Natural killer cell treated with Interleukin-12 subunit alpha and Interleukin-12 subunit beta and Interleukin-15 and Interleukin-18, amount 100 ng/mL, for 72 hours (primary cell): ENCODE data around the gene SUSD6. TPM values are rescaled to one million over a fixed set of nuclear protein-coding genes. Genes with fewer than 3 reads are reported as not detected.
A peak's percentile ranks its signal among the peaks of the same experiment; 100 is the strongest.

ENCODE experiments used
- ATAC-seq, 2 donors: fragments of 150-1000 bp; cut with Tn5 transposase in 1 of 2; sonication (Bioruptor Pico), chemical (Tn5 transposase) in 1 of 2; 2 replicates each; pipeline ENCODE4 v1.10.0; 2021
- DNase-seq: peaks from one replicate; pipeline ENCODE4 v3.0.0; 2022; ENCODE audit warnings: low spot score
- H3K27ac Mint-ChIP-seq, 2 donors: 1 replicate in 1 of 2; 2 replicates in 1 of 2; pipeline ENCODE4 v1.8.0; 2022; ENCODE audit warnings: mixed read lengths in 2 of 2, mild to moderate bottlenecking in 1 of 2, moderate library complexity in 1 of 2
- H3K27me3 Mint-ChIP-seq, 2 donors: 1 replicate in 1 of 2; 2 replicates in 1 of 2; pipeline ENCODE4 v1.8.0; 2022; ENCODE audit warnings: mixed read lengths in 2 of 2
- H3K36me3 Mint-ChIP-seq: one replicate; pipeline ENCODE4 v1.8.0; 2022; ENCODE audit warnings: mixed read lengths
- H3K4me1 Mint-ChIP-seq, 2 donors: 1 replicate in 1 of 2; 2 replicates in 1 of 2; pipeline ENCODE4 v1.8.0; 2022; ENCODE audit warnings: low read depth in 2 of 2, mixed read lengths in 2 of 2, mild to moderate bottlenecking in 1 of 2
- H3K4me3 Mint-ChIP-seq: one replicate; pipeline ENCODE4 v1.8.0; 2022; ENCODE audit warnings: mixed read lengths
- H3K9me3 Mint-ChIP-seq: 2 replicates; pipeline ENCODE4 v1.8.0; 2022; ENCODE audit warnings: mixed read lengths
- total RNA-seq, 2 donors: library from RNA; stranded (reverse); gene quantifications; one replicate each; pipeline ENCODE4 v1.2.3, GENCODE V29; 2022

The SUSD6 gene
- total RNA-seq, 2 donors from 2014 or later, result 111 to 139 TPM

DNA sequence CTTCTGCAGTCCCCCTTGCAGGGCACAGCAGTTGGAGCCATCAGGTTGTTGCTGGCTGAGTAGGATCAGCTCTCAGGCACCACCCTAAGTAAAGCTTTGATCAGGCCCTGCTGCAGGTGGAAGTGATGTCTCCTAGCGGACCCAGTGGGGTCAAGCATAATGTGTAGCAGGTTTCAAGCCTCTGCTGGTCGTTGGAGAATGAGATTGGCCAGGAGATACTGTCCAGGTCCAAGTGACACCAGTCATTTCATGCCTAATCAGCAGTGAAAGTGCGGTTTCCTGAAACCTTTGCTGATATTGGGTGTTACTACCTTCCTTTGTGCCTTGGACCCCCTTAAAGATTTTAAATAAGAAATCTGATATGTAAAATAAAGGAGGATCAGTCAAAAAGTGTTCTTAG lies 72.6 kb downstream of the SUSD6 start:
- H3K9me3 Mint-ChIP-seq, result peaks cover 3% of the 10 kb centered on the region
- H3K4me1 Mint-ChIP-seq, result peaks cover 64 to 76% of the 10 kb centered on the region in 2 donors
- ATAC-seq, result no peak
- no peaks in the 10 kb centered on the region for H3K27me3 Mint-ChIP-seq
- no peaks in the 10 kb centered on the region for H3K36me3 Mint-ChIP-seq
- peak overlapping the region; percentile 85 to 96 for H3K27ac Mint-ChIP-seq
- no peak for DNase-seq
- H3K4me3 Mint-ChIP-seq, result peak overlapping the region; percentile 78

DNA sequence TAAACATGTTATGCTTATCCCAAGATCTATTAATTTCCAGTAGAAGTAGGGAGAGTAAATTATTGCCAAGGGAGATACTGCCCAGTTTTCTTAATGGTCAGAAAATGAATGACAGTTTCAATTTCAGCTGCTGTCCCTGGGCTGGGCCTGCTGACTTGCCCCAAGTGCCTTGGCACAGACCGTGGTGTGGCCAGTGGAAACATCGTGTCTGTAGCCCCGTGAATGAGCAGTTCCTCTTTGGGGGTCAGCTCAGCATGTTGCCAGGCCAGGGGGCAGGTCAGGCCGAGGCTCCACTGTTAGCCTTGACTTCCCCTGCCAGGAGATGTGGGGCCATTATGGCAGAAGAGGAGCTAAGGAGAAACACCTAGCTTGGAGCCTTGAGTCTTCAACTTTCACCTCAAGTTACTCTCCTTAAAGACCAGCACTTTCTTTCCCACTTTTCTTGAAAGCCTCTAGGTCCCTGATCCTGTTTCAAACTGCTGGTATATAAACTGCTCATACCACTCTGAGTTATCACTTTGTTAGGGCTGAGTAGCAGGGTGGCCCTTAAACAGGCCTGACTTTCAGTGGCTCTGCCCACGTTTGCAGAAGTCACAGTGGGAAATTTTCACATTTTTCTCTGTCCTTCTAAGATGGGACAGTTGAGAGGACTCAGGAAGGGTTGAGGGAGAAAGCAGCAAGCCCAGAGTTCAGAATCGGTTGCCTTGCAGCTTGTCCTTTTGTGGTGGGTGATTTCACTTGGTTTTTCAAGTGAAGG lies 73.2 kb downstream of the SUSD6 start:
- Mint-ChIP-seq H3K27me3 (no peaks in the 10 kb centered on the region), H3K27ac (peak overlapping the region; percentile 85 to 96), H3K36me3 (no peaks in the 10 kb centered on the region), H3K9me3 (peaks cover 3% of the 10 kb centered on the region), H3K4me3 (peak overlapping the region; percentile 78), H3K4me1 (peaks cover 68 to 79% of the 10 kb centered on the region in 2 donors)
- DNase-seq (no peak), ATAC-seq (peak; percentile 10 to 43)

DNA sequence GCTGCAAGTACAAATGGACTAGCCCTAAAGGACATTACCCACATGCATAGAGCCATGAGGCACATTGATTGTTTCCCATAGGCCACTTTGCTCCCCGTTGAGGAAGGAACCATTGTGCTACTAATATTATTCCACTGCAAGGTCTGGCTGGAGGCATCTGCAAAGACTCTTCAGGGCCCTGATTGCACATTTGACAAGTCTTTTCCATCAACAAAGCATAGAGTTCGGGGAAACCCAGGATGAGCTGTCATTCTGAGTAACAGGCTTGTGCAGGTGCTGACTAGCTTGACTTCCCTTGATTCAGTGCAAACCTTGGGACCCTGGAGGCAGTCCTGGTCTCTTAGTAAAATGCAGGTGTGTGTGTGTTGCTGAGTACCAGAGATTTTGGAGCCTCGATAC lies 73.8 kb downstream of the SUSD6 start:
- H3K9me3 Mint-ChIP-seq, result peaks cover 3% of the 10 kb centered on the region
- peak overlapping the region; percentile 85 to 96 for H3K27ac Mint-ChIP-seq
- H3K27me3 Mint-ChIP-seq, result no peaks in the 10 kb centered on the region
- H3K4me1 Mint-ChIP-seq, result peaks cover 67 to 82% of the 10 kb centered on the region in 2 donors
- no peaks in the 10 kb centered on the region for H3K36me3 Mint-ChIP-seq
- H3K4me3 Mint-ChIP-seq, result peak overlapping the region; percentile 78
- DNase-seq (no peak), ATAC-seq (peak; percentile 84 to 89)

DNA sequence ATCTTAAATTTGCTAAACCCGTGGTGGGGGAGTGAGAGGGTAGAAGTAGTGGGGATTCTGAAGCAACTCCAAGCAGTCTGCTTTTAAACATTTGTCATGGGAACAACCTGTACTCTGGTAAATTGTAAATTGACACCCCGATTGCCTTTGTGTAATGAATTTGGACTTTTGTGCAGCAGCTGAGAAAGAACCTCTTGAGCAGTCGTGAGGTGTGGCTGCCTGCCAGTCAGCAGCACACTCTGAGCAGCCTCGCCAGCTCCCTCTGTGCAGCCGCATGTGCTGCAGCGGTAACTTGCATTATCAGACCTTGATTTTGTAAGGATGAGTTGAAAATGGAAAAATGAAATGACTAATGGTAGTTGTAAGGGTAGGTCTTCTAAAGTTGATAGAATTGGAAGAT lies 74.3 kb downstream of the SUSD6 start:
- Mint-ChIP-seq H3K4me1 (peaks cover 65 to 79% of the 10 kb centered on the region in 2 donors), H3K27ac (peak overlapping the region; percentile 85 to 96)
- DNase-seq, result no peak

DNA sequence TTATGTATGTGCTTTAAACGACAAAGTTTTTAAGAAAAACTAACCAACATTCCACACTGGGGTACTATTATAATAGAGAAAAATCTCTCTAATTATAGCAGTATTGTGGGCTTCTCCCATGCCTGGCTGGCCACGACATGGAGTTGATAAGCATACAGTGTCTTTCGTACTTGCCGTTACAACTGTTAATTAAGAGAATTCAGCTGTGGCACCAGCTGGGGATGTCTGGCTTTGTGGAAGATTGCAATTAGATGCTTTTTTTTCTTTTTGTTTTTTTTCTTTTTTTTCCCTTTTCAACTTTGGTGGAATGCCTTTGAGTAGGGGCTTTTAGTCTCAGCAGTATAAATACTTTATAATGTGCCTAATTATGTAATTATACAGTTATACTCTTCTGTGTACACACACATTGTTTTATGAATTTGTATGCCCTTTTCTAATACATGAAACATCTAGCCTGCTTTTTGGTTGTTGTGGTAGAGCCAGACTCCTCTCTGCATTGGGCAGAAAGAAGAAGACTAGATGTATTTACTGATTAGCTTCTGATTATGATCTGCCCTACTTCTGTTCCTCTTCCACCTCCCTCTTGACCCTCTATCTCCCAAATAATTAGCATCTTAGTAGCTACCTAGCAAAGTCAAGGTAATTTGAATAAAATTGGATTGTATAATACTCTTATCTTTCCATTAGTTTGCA lies 76.4 kb downstream of the SUSD6 start:
- Mint-ChIP-seq H3K4me1 (peaks cover 58 to 76% of the 10 kb centered on the region in 2 donors), H3K4me3 (no peak overlapping the region), H3K36me3 (no peaks in the 10 kb centered on the region), H3K27ac (peak overlapping the region in 1 of 2 donors; percentile 58), H3K9me3 (peaks cover 3% of the 10 kb centered on the region), H3K27me3 (no peaks in the 10 kb centered on the region)
- DNase-seq (no peak), ATAC-seq (no peak)

More for the DNA sequence above, 74.3 kb downstream of the SUSD6 start:
- no peaks in the 10 kb centered on the region for H3K36me3 Mint-ChIP-seq
- H3K4me3 Mint-ChIP-seq, result peak overlapping the region; percentile 78
- peaks cover 3% of the 10 kb centered on the region for H3K9me3 Mint-ChIP-seq
- peak in 1 of 2 donors; percentile 76 for ATAC-seq
- no peaks in the 10 kb centered on the region for H3K27me3 Mint-ChIP-seq

DNA sequence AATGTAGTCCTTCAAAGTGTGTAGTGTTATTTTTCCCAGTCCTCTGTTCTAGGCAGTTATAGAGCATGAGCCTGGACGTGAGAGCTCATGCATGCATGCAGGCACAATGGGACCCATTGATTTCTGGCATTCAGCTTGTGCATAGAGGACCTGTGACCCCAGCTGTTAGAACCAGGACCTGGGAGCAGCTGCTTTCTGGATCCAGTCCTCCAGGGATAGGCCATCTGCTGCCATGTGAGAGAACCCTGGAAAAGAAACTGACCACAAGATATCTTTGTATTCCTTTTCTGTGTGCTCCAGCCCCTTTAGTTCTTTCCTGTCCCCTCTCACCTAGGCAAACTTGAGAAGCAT lies 76.9 kb downstream of the SUSD6 start:
- H3K4me1 Mint-ChIP-seq, result peaks cover 58 to 74% of the 10 kb centered on the region in 2 donors
- peak overlapping the region in 1 of 2 donors; percentile 58 for H3K27ac Mint-ChIP-seq
- H3K4me3 Mint-ChIP-seq, result no peak overlapping the region
- H3K9me3 Mint-ChIP-seq, result peaks cover 2% of the 10 kb centered on the region
- no peak for DNase-seq
- H3K36me3 Mint-ChIP-seq, result no peaks in the 10 kb centered on the region
- no peak for ATAC-seq
- H3K27me3 Mint-ChIP-seq, result no peaks in the 10 kb centered on the region

DNA sequence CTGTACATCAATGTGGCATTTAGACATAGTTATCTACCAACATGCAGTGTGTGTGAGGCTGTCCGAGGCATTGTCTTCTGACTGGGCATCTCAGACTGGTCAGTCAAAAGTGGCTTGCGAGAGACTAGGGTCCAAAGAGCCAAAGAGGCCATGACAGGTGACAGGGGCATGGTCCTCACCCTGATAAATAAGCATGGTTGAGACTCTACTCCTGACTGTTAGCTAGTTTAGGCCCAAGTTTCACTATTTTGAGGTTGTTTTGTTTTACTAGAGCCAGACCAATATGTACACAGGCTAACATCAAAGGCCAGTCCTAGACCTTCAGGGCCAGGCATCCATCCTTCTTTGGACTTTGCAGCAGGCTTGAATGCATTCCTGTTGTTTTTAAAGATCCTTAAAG lies 78.6 kb downstream of the SUSD6 start:
- H3K36me3 Mint-ChIP-seq, result no peaks in the 10 kb centered on the region
- H3K4me1 Mint-ChIP-seq, result peaks cover 52 to 68% of the 10 kb centered on the region in 2 donors
- no peak overlapping the region for H3K4me3 Mint-ChIP-seq
- H3K27ac Mint-ChIP-seq, result no peak overlapping the region
- no peak for DNase-seq
- H3K27me3 Mint-ChIP-seq, result no peaks in the 10 kb centered on the region
- H3K9me3 Mint-ChIP-seq, result no peaks in the 10 kb centered on the region
- no peak for ATAC-seq

DNA sequence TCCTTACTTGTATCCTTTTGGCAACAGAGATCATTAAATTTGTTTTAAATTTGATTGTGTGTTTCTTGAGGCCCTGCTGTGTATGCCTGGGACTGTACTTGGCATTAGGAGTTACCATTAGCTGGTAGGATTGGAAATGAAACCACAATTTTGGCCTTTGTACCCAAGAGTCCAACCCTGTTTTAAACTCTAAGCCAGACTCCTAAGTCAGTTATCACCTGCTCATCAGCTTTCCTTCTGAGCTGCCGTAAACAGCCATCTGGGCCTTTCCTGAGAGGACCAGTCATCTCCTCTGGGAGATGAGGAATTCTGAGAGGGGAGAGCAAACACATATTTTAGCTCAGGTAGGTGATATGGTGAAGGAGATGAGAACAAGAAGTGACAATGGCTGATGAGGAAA lies 81.2 kb downstream of the SUSD6 start:
- H3K27me3 Mint-ChIP-seq, result no peaks in the 10 kb centered on the region
- no peaks in the 10 kb centered on the region for H3K36me3 Mint-ChIP-seq
- peaks cover 62 to 74% of the 10 kb centered on the region in 2 donors for H3K4me1 Mint-ChIP-seq
- no peaks in the 10 kb centered on the region for H3K9me3 Mint-ChIP-seq
- H3K4me3 Mint-ChIP-seq, result no peak overlapping the region
- no peak for DNase-seq
- ATAC-seq, result no peak
- peak overlapping the region; percentile 61 to 77 for H3K27ac Mint-ChIP-seq

DNA sequence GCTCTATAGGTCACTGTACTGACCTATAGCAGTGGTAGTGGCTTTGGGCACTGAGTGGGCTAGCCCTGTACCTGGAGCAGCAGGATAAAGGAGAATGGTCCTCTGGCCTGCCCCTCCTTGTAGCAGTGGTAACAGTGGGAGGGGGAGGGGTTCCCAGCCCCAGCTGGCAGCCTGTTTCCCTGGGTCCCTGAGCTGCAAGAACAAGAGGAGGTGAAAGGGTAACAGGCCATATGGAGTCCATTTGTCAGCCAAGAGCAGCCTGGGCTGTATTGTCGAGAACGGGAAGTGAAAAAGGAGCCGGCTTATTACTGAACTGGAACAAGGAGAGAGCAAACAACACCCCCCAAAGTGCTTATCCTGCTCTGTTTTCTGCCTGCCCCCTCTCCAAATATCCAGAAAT lies 81.7 kb downstream of the SUSD6 start:
- peak overlapping the region; percentile 61 to 77 for H3K27ac Mint-ChIP-seq
- DNase-seq (no peak), ATAC-seq (no peak)
- peaks cover 63 to 72% of the 10 kb centered on the region in 2 donors for H3K4me1 Mint-ChIP-seq
- no peaks in the 10 kb centered on the region for H3K36me3 Mint-ChIP-seq
- no peaks in the 10 kb centered on the region for H3K27me3 Mint-ChIP-seq
- no peak overlapping the region for H3K4me3 Mint-ChIP-seq
- no peaks in the 10 kb centered on the region for H3K9me3 Mint-ChIP-seq

DNA sequence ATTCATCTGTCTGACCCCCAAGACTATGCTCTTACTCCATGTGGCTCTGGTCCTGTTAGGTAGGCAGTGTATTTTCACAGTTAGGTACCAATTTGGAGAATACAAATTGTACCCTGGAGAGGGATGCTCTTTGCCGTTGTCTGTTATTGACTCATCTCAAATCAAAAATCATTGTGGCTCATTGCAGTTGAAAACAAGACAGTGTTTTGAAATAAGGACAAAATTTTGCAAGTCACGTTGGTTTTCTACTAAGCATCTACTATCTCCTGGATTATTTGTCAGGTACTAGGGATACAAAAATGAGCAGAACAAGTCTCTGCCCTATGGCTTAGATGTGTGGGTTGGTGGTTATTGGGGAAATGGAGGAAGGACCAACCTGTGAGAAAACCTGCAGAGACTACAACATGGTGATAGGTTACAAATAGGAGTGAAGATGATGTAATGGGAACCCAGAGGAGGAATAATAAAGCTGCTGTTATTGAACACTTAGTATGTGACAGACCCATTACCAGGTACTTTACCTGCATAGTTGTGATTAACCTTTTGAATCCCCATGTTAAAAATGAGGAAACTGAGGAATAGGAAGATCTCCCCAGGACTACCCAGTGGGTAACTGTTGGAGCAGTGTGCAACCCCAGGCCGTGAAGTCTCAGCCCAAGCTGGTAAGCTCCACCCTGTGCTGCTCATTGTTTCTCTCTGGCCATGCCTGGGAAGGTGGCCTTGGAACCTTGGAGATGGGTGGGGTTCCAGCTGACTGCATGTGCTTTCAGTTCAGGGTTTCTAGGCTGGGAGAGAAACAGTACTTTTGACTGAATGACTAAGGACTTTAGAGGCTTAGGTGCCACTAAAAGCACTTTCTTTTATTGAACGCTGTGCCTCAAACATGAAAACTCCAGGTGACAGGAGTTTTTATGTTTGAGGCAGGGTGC lies 82.7 kb downstream of the SUSD6 start:
- H3K27me3 Mint-ChIP-seq, result no peaks in the 10 kb centered on the region
- no peak for ATAC-seq
- no peak for DNase-seq
- peak overlapping the region; percentile 61 to 77 for H3K27ac Mint-ChIP-seq
- H3K4me3 Mint-ChIP-seq, result peak overlapping the region; percentile 37
- peaks cover 67 to 75% of the 10 kb centered on the region in 2 donors for H3K4me1 Mint-ChIP-seq
- H3K36me3 Mint-ChIP-seq, result no peaks in the 10 kb centered on the region
- H3K9me3 Mint-ChIP-seq, result no peaks in the 10 kb centered on the region

DNA sequence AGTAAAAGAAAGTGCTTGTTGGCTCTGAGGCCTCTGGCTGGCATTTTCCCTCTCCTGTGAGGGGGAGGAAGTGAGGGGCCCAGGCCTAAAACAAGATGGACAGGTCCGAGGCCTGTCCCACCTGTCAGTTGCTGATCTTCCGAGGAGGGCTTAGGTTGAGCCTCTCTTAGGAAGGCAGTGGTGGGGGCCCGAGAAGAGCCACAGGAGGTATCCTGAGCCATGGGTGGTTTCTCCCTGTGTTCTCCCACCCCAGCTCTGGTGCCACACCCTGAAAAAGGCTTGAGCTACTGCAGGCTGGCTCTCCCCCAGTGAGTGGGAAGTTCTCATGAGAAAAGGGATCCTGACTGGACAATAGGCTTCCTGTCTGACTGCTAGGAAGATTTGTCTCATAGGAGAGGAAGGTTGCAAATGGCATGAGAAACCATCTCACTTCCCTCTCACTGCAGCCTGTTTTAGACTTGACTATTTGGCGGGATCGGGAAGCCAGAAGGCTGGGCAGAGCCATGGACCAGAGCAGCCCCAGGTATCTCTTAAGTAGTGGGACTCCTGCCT lies 83.4 kb downstream of the SUSD6 start:
- no peak for ATAC-seq
- peak overlapping the region; percentile 61 to 77 for H3K27ac Mint-ChIP-seq

DNA sequence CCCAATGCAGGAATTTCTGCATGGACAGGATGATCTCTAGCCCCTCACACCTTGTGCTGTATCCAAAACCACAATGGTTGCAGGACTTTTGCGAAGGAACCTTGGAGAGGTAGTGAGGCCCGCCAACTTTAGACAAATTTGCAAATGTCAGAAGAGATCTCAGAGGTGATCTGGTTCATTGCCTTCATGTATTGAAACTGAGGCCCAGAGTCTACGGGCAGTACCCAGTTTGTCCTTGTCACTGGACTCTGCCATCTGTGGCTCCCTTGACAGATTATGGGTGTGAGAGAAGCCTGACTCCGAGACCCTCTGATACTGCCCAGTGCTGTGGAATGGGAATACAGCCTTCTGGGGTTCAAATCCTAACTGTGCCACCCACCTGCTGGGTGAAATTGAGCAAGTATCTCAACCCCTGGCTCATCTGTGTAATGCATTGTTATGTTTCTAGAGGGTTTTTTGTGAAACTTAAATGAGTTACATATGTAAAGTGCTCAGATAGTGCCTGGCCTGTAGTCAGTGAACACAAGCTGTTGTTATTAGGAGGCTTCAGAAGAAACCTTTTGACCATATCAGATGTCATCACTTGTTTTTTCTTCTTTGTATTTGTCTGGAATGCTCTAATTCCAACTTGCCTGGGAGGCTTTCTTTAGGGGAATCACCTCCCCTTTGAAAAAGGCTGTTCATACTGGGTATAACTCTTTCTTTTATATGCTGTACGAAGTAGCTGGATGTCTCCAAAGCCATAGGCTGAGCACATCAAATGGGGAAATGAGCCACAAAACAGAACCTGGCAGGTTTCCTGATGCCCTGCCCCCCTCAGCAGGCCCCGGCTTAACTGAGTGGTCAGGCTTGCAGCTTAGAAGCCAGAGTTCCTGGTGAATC lies 84.2 kb downstream of the SUSD6 start:
- H3K36me3 Mint-ChIP-seq, result no peaks in the 10 kb centered on the region
- H3K9me3 Mint-ChIP-seq, result no peaks in the 10 kb centered on the region
- no peak for ATAC-seq
- DNase-seq, result no peak
- peak overlapping the region; percentile 48 for H3K4me3 Mint-ChIP-seq
- H3K27me3 Mint-ChIP-seq, result no peaks in the 10 kb centered on the region
- H3K4me1 Mint-ChIP-seq, result peaks cover 71 to 81% of the 10 kb centered on the region in 2 donors
- peak overlapping the region; percentile 73 to 87 for H3K27ac Mint-ChIP-seq

More for the DNA sequence above, 83.4 kb downstream of the SUSD6 start:
- Mint-ChIP-seq H3K27me3 (no peaks in the 10 kb centered on the region), H3K9me3 (no peaks in the 10 kb centered on the region), H3K36me3 (no peaks in the 10 kb centered on the region), H3K4me1 (peaks cover 71 to 80% of the 10 kb centered on the region in 2 donors), H3K4me3 (no peak overlapping the region)
- DNase-seq, result no peak

DNA sequence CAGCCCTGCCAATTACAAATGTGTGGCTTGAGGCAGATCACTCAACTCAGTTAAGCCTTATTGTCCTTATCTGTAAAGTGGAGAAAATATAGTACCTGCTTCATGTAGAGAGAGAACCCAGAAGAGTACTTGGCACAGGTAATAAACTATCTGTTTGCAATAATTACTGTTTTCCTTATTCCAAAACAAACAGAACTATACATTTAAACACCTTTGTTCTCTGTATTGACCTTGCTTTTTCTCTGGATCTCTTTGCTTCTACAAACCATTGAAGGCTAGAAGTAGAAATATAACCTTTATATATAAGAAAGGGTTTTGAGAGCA lies 84.8 kb downstream of the SUSD6 start:
- DNase-seq (no peak), ATAC-seq (no peak)
- H3K27me3 Mint-ChIP-seq, result no peaks in the 10 kb centered on the region
- peaks cover 75 to 84% of the 10 kb centered on the region in 2 donors for H3K4me1 Mint-ChIP-seq
- no peaks in the 10 kb centered on the region for H3K36me3 Mint-ChIP-seq
- H3K9me3 Mint-ChIP-seq, result no peaks in the 10 kb centered on the region
- H3K27ac Mint-ChIP-seq, result peak overlapping the region; percentile 73 to 87
- H3K4me3 Mint-ChIP-seq, result peak overlapping the region; percentile 74
